HepG2 (cell line): ENCODE measurements around the gene PSMD2. TPM values are rescaled to one million over a fixed set of nuclear protein-coding genes. Genes with fewer than 3 reads are reported as not detected.
A peak's percentile ranks its signal among the peaks of the same experiment; 100 is the strongest.

Experiments
- FOXC1 ChIP-seq: sonication (generic); formaldehyde crosslinking; IDR thresholded peaks from 2 replicates; pipeline ENCODE4 v1.8.0; 2022; ENCODE audit warnings: mild to moderate bottlenecking, missing genetic modification reagents, borderline replicate concordance
- GABPB1 ChIP-seq: IDR thresholded peaks from 2 replicates; pipeline ENCODE4 v1.6.1; 2016; ENCODE audit warnings: mild to moderate bottlenecking, missing genetic modification reagents, moderate library complexity, missing compliant biosample characterization
- GZF1 ChIP-seq: sonication (generic); formaldehyde crosslinking; IDR thresholded peaks from 2 replicates; pipeline ENCODE4 v1.5.1; 2020; ENCODE audit warnings: mild to moderate bottlenecking, missing genetic modification reagents
- JUND ChIP-seq: sonication (generic); formaldehyde crosslinking; IDR thresholded peaks from 2 replicates; pipeline ENCODE4 v1.8.0; 2022; ENCODE audit warnings: mild to moderate bottlenecking, missing genetic modification reagents
- KAT8 ChIP-seq: IDR thresholded peaks from 2 replicates; pipeline ENCODE4 v1.6.1; 2016; ENCODE audit warnings: missing genetic modification reagents, missing compliant biosample characterization
- NONO ChIP-seq, 2 experiments: fragments of 450-650 bp in 1 of 2; sonication (generic) in 1 of 2; formaldehyde crosslinking in 1 of 2; IDR thresholded peaks in 1 of 2; conservative IDR thresholded peaks in 1 of 2; 2 replicates each; pipeline versions ENCODE4 v1.6.1 to v1.8.0; 2017 to 2022; ENCODE audit warnings: mild to moderate bottlenecking in 1 of 2, missing genetic modification reagents in 1 of 2, moderate library complexity in 1 of 2
- NRL ChIP-seq: sonication (generic); formaldehyde crosslinking; IDR thresholded peaks from 2 replicates; pipeline ENCODE4 v1.5.0; 2020; ENCODE audit warnings: missing genetic modification reagents, mild to moderate bottlenecking, moderate library complexity, borderline replicate concordance
- POLR2AphosphoS5 ChIP-seq: IDR thresholded peaks from 2 replicates; pipeline ENCODE4 v1.6.1; 2012; ENCODE audit warnings: low read depth, low read length
- SALL2 ChIP-seq: sonication (generic); formaldehyde crosslinking; IDR thresholded peaks from 2 replicates; pipeline ENCODE4 v1.8.1; 2023; ENCODE audit warnings: mild to moderate bottlenecking, missing genetic modification reagents, inconsistent platforms
- SIN3B ChIP-seq: fragments of 150-350 bp; IDR thresholded peaks from 2 replicates; pipeline ENCODE4 v1.6.1; 2014; ENCODE audit warnings: low read length
- SP4 ChIP-seq: sonication (generic); formaldehyde crosslinking; IDR thresholded peaks from 2 replicates; pipeline ENCODE4 v1.8.1; 2023; ENCODE audit warnings: mild to moderate bottlenecking, missing genetic modification reagents
- TEAD3 ChIP-seq: optimal IDR thresholded peaks from 2 replicates; pipeline ENCODE3; 2016; ENCODE audit warnings: borderline replicate concordance
- WIZ ChIP-seq: sonication (generic); formaldehyde crosslinking; IDR thresholded peaks from 2 replicates; pipeline ENCODE4 v1.5.1; 2020; ENCODE audit warnings: mild to moderate bottlenecking, missing genetic modification reagents
- ZFY ChIP-seq: sonication (generic); formaldehyde crosslinking; IDR thresholded peaks from 2 replicates; pipeline ENCODE4 v1.4.0; 2020; ENCODE audit warnings: missing genetic modification reagents
- ZNF530 ChIP-seq: sonication (generic); formaldehyde crosslinking; IDR thresholded peaks from 2 replicates; pipeline ENCODE4 v1.5.0; 2020; ENCODE audit warnings: low read depth, mild to moderate bottlenecking, missing genetic modification reagents
- ZNF570 ChIP-seq: sonication (generic); formaldehyde crosslinking; IDR thresholded peaks from 2 replicates; pipeline ENCODE4 v1.4.0; 2020; ENCODE audit warnings: mild to moderate bottlenecking, missing genetic modification reagents, borderline replicate concordance
- ZNF781 ChIP-seq: sonication (generic); formaldehyde crosslinking; IDR thresholded peaks from 2 replicates; pipeline ENCODE4 v1.5.1; 2020; ENCODE audit warnings: borderline replicate concordance, mild to moderate bottlenecking, missing genetic modification reagents; ENCODE audit errors: not compliant biosample characterization
- ZNF782 ChIP-seq: sonication (generic); formaldehyde crosslinking; IDR thresholded peaks from 2 replicates; pipeline ENCODE4 v1.4.0; 2020; ENCODE audit warnings: missing genetic modification reagents, mild to moderate bottlenecking, borderline replicate concordance
- ZNF790 ChIP-seq: sonication (generic); formaldehyde crosslinking; IDR thresholded peaks from 2 replicates; pipeline ENCODE4 v1.8.0; 2022; ENCODE audit warnings: missing genetic modification reagents, mild to moderate bottlenecking, borderline replicate concordance
- ZSCAN9 ChIP-seq: IDR thresholded peaks from 2 replicates; pipeline ENCODE4 v1.6.1; 2016; ENCODE audit warnings: borderline replicate concordance
- polyA plus RNA-seq, 8 experiments: library from polyadenylated mRNA; depleted of rRNA in 3 of 8; stranded (reverse) in 7 of 8; unstranded in 1 of 8; fragments of >200 nt; fragmentation: Illumina TruSeq in 4 of 8; extraction: Trizol in 4 of 8; gene quantifications; 2 replicates each; pipeline versions ENCODE4 v1.2.1 to v1.2.3, GENCODE V29; 2011 to 2016; ENCODE audit warnings: low read depth in 4 of 8, missing spikeins in 1 of 8, mixed read lengths in 1 of 8; ENCODE audit not compliant: insufficient read depth in 1 of 8
- total RNA-seq, 5 experiments: library from RNA; depleted of rRNA; stranded (reverse); fragments of >200 nt; fragmentation: Illumina TruSeq; extraction: Trizol; gene quantifications; 2 replicates each; pipeline ENCODE4 v1.2.3, GENCODE V29; 2016; ENCODE audit warnings: low read depth in 1 of 5
- TF ChIP-seq, protein P1 (sequence below): sonication (generic); formaldehyde crosslinking; IDR thresholded peaks from 2 replicates; pipeline ENCODE4 v1.5.1; 2020; ENCODE audit warnings: mild to moderate bottlenecking, moderate library complexity, missing genetic modification reagents
- TF ChIP-seq, protein P2 (sequence below): sonication (generic); formaldehyde crosslinking; IDR thresholded peaks from 2 replicates; pipeline ENCODE4 v1.4.0; 2020; ENCODE audit warnings: missing genetic modification reagents
- TF ChIP-seq, protein P3 (sequence below): sonication (generic); formaldehyde crosslinking; IDR thresholded peaks from 2 replicates; pipeline ENCODE4 v1.4.0; 2020; ENCODE audit warnings: mild to moderate bottlenecking, missing genetic modification reagents
- TF ChIP-seq, protein P4 (sequence below): sonication (generic); formaldehyde crosslinking; IDR thresholded peaks from 2 replicates; pipeline ENCODE4 v1.8.0; 2022; ENCODE audit warnings: low read depth, missing genetic modification reagents

Gene PSMD2
- total and polyA plus RNA-seq, 2 of the 13 experiments (the other 11 are each of a cell fraction or from before 2014, with no cell fraction given), result 125 to 200 TPM

DNA sequence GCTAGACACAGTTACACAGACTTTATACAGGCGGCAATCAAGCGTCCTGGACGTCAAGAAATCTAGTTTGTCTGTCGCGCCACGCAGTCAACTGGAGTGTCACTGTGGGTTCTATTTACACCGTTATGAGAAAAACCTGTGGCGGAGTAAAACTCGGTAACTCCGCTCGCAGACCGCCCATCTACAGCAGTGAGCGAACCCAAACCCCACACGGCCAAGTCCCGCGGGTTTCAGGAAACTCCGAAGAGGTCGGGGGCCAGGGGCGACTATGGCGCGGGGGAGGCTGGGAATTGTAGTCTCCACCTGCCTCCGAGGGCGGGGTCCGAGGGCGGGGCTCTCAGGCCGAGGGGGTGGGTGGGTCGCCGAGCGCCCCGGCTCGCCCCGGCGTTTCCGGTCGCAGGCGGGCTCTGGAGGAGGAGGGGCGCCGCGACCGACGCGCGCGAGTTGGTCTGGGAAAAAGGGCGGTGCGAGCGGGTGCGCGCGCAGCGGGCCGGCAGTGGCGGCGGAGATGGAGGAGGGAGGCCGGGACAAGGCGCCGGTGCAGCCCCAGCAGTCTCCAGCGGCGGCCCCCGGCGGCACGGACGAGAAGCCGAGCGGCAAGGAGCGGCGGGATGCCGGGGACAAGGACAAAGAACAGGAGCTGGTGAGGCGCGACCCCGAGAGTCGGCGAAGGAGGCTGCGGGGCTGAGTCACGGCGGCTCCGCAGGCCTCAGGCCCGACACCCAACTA is at the start of gene PSMD2 (continued):
- TF ChIP-seq SALL2, result peak; percentile 83; the same call in 1 of the 2 replicates
- TF ChIP-seq, protein P1, sequence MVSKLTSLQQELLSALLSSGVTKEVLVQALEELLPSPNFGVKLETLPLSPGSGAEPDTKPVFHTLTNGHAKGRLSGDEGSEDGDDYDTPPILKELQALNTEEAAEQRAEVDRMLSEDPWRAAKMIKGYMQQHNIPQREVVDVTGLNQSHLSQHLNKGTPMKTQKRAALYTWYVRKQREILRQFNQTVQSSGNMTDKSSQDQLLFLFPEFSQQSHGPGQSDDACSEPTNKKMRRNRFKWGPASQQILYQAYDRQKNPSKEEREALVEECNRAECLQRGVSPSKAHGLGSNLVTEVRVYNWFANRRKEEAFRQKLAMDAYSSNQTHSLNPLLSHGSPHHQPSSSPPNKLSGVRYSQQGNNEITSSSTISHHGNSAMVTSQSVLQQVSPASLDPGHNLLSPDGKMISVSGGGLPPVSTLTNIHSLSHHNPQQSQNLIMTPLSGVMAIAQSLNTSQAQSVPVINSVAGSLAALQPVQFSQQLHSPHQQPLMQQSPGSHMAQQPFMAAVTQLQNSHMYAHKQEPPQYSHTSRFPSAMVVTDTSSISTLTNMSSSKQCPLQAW (CRISPR knock-in tag), result no peak; the same call in 1 of the 2 replicates
- TF ChIP-seq, protein P2, sequence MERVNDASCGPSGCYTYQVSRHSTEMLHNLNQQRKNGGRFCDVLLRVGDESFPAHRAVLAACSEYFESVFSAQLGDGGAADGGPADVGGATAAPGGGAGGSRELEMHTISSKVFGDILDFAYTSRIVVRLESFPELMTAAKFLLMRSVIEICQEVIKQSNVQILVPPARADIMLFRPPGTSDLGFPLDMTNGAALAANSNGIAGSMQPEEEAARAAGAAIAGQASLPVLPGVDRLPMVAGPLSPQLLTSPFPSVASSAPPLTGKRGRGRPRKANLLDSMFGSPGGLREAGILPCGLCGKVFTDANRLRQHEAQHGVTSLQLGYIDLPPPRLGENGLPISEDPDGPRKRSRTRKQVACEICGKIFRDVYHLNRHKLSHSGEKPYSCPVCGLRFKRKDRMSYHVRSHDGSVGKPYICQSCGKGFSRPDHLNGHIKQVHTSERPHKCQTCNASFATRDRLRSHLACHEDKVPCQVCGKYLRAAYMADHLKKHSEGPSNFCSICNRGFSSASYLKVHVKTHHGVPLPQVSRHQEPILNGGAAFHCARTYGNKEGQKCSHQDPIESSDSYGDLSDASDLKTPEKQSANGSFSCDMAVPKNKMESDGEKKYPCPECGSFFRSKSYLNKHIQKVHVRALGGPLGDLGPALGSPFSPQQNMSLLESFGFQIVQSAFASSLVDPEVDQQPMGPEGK (CRISPR knock-in tag), result peak; percentile 80
- TF ChIP-seq GZF1, result no peak
- peak; percentile 27 for TF ChIP-seq TEAD3 (CRISPR knock-in tag)
- peak; percentile 76 for TF ChIP-seq NRL (CRISPR knock-in tag)
- TF ChIP-seq SIN3B, result no peak
- no peak for TF ChIP-seq FOXC1 (CRISPR knock-in tag)
- TF ChIP-seq KAT8 (CRISPR knock-in tag), result peak; percentile 79
- TF ChIP-seq WIZ, result no peak
- no peak for TF ChIP-seq ZNF781 (CRISPR knock-in tag)
- peak; percentile 93 for TF ChIP-seq GABPB1 (CRISPR knock-in tag)
- TF ChIP-seq, protein P3, sequence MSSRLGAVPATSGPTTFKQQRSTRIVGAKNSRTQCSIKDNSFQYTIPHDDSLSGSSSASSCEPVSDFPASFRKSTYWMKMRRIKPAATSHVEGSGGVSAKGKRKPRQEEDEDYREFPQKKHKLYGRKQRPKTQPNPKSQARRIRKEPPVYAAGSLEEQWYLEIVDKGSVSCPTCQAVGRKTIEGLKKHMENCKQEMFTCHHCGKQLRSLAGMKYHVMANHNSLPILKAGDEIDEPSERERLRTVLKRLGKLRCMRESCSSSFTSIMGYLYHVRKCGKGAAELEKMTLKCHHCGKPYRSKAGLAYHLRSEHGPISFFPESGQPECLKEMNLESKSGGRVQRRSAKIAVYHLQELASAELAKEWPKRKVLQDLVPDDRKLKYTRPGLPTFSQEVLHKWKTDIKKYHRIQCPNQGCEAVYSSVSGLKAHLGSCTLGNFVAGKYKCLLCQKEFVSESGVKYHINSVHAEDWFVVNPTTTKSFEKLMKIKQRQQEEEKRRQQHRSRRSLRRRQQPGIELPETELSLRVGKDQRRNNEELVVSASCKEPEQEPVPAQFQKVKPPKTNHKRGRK (CRISPR knock-in tag), result no peak
- no peak for TF ChIP-seq NONO (IDR thresholded peaks at IDR 0.05)
- TF ChIP-seq NONO (CRISPR knock-in tag; conservative IDR thresholded peaks at IDR 0.05), result no peak
- TF ChIP-seq, protein P4, sequence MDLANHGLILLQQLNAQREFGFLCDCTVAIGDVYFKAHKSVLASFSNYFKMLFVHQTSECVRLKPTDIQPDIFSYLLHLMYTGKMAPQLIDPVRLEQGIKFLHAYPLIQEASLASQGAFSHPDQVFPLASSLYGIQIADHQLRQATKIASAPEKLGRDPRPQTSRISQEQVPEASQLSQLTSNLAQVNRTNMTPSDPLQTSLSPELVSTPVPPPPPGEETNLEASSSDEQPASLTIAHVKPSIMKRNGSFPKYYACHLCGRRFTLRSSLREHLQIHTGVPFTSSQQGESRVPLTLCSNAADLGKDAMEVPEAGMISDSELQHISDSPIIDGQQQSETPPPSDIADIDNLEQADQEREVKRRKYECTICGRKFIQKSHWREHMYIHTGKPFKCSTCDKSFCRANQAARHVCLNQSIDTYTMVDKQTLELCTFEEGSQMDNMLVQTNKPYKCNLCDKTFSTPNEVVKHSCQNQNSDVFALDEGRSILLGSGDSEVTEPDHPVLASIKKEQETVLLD (CRISPR knock-in tag), result peak; percentile 92
- no peak for TF ChIP-seq ZNF570 (CRISPR knock-in tag)
- 0 out of 2 replicates have a peak, but pooled peaks have one; percentile 10 for TF ChIP-seq ZNF790 (CRISPR knock-in tag)
- no peak for TF ChIP-seq ZNF530 (CRISPR knock-in tag)
- TF ChIP-seq ZSCAN9 (CRISPR knock-in tag), result peak; percentile 27; the same call in 1 of the 2 replicates
- TF ChIP-seq JUND, result 0 out of 2 replicates have a peak, but pooled peaks have one; percentile 20
- TF ChIP-seq ZFY (CRISPR knock-in tag), result peak; percentile 98
- TF ChIP-seq POLR2AphosphoS5, result peak; percentile 96
- TF ChIP-seq SP4 (CRISPR knock-in tag), result peak; percentile 63
- TF ChIP-seq ZNF782 (CRISPR knock-in tag), result no peak
